Transverse colon (tissue), 4 donors: Measurements from ENCODE around the gene ZFY.

Source experiments
- EP300 ChIP-seq: sonication (generic); formaldehyde crosslinking; IDR thresholded peaks from one replicate; pipeline ENCODE4 v1.6.1; 2017; ENCODE audit warnings: antibody characterized with exemption, low read depth
- POLR2A ChIP-seq: fragments of 450-650 bp; IDR thresholded peaks from one replicate; pipeline ENCODE4 v1.6.1; 2016; ENCODE audit warnings: antibody characterized with exemption, mild to moderate bottlenecking, moderate library complexity
- POLR2AphosphoS5 ChIP-seq, 3 donors: sonication (generic); formaldehyde crosslinking; IDR thresholded peaks; one replicate each; pipeline ENCODE4 v1.6.1; 2016; ENCODE audit warnings: antibody characterized with exemption in 3 of 3
- TF ChIP-seq, protein P1 (sequence below), 5 experiments: fragments of 200-600 bp in 3 of 5; fragments of 450-650 bp in 2 of 5; sonication (generic) in 3 of 5; IDR thresholded peaks; 1 replicate in 2 of 5; 2 replicates in 3 of 5; pipeline ENCODE4 v1.5.1; 2016 to 2017; ENCODE audit warnings: antibody characterized with exemption in 5 of 5, inconsistent platforms in 3 of 5, mild to moderate bottlenecking in 2 of 5, moderate library complexity in 1 of 5

DNA sequence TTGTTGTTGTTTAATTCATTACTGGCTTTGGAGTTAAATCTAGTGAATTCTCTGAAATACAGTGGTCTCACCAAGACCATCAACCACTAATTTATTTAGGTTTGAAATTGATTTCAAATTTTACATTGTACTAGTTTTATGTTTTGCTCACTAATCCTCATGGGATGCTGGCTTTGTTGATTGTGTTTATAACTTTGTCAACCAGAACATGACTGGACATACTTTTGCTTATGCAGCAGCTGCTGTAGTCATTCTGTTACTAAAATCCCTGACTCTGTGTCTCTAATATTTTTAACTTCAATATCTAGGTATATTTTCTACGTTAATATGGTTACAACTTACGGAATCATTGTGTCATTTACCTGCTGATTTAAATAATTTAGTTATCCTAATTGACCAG is 26.9 kb downstream of the ZFY start:
- TF ChIP-seq, protein P1, sequence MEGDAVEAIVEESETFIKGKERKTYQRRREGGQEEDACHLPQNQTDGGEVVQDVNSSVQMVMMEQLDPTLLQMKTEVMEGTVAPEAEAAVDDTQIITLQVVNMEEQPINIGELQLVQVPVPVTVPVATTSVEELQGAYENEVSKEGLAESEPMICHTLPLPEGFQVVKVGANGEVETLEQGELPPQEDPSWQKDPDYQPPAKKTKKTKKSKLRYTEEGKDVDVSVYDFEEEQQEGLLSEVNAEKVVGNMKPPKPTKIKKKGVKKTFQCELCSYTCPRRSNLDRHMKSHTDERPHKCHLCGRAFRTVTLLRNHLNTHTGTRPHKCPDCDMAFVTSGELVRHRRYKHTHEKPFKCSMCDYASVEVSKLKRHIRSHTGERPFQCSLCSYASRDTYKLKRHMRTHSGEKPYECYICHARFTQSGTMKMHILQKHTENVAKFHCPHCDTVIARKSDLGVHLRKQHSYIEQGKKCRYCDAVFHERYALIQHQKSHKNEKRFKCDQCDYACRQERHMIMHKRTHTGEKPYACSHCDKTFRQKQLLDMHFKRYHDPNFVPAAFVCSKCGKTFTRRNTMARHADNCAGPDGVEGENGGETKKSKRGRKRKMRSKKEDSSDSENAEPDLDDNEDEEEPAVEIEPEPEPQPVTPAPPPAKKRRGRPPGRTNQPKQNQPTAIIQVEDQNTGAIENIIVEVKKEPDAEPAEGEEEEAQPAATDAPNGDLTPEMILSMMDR (IDR thresholded peaks at IDR 0.05), result no peak
- TF ChIP-seq POLR2A (no peak), EP300 (no peak), POLR2AphosphoS5 (IDR thresholded peaks at IDR 0.05) (no peak)
